A204.1 (cell line): ENCODE results near the gene NKAP.
"Not testable (repeated sequence)": the region's sequence is repeated elsewhere in the genome, so short reads cannot be mapped to it uniquely, and the experiment has no call there.

Experiments used
- FAIRE-seq: peaks from 2 replicates; lab custom pipeline; 2012; peaks lifted over from hg19 to GRCh38; lab: Jason Lieb, UNC

NKAP gene

GRCh38 chrX:119935215-119935874, 8.2 kb downstream of the NKAP start:
- FAIRE-seq = no peak

- not testable (repeated sequence) for FAIRE-seq
Measured at GRCh38 chrX:119922391-119922790, 21.2 kb downstream of the NKAP start.

- FAIRE-seq = no peak
Measured at GRCh38 chrX:119919835-119920585, 23.5 kb downstream of the NKAP start.

GRCh38 chrX:119917877-119918276, 25.7 kb downstream of the NKAP start:
- no peak for FAIRE-seq

GRCh38 chrX:119916310-119916709, 27.2 kb downstream of the NKAP start:
- no peak for FAIRE-seq

- no peak for FAIRE-seq
Measured at GRCh38 chrX:119900976-119901375, 42.6 kb downstream of the NKAP start.

GRCh38 chrX:119899125-119899524, 44.4 kb downstream of the NKAP start:
- no peak for FAIRE-seq

- FAIRE-seq = no peak
Measured at GRCh38 chrX:119895843-119896326, 47.7 kb downstream of the NKAP start, which contains the start of gene AKAP14. Gene AKAP14, plus strand, starts transcription at chrX:119895893. Its CDS starts 7,331 bp downstream, at chrX:119903224.

- not testable (repeated sequence) for FAIRE-seq
Measured at GRCh38 chrX:119891961-119892692, 51.4 kb downstream of the NKAP start.

- not testable (repeated sequence) for FAIRE-seq
Measured at GRCh38 chrX:119890626-119891025, 52.9 kb downstream of the NKAP start.

GRCh38 chrX:119887721-119888425, 55.7 kb downstream of the NKAP start:
- FAIRE-seq = no peak

- FAIRE-seq = peak; percentile 27
Measured at GRCh38 chrX:119885554-119886428, 57.8 kb downstream of the NKAP start.

GRCh38 chrX:119880552-119881437, 62.8 kb downstream of the NKAP start:
- FAIRE-seq = peak; percentile 34

- FAIRE-seq = no peak
Measured at GRCh38 chrX:119880076-119880475, 63.5 kb downstream of the NKAP start.

- FAIRE-seq = no peak
Measured at GRCh38 chrX:119878740-119879139, 64.8 kb downstream of the NKAP start.

GRCh38 chrX:119871599-119872395, 71.8 kb downstream of the NKAP start, which contains the start of the genes NDUFA1 and RNF113A:
Gene NDUFA1, plus strand, starts transcription at chrX:119871832. Its CDS starts 80 bp downstream, at chrX:119871912.
Gene RNF113A, minus strand, starts transcription at chrX:119871733. Its CDS starts 120 bp downstream, at chrX:119871613.
- FAIRE-seq = no peak

- FAIRE-seq = no peak
Measured at GRCh38 chrX:119871245-119871598, 72.3 kb downstream of the NKAP start.
